Activated T-cell treated with anti-CD3 and anti-CD28 coated beads, Interleukin-2, amount 50 U/mL, for 4 hours (primary cell): Measurements from ENCODE around the gene CDH23. TPM values are rescaled to one million over a fixed set of nuclear protein-coding genes. Genes with fewer than 3 reads are reported as not detected.

Source experiments
- ATAC-seq, 2 donors: fragments of 200-7000 bp; cut with Tn5 transposase; one replicate each; pipeline ENCODE4 v1.10.0; 2021
- DNase-seq: peaks from one replicate; pipeline ENCODE4 v3.0.0-alpha.2; 2020
- H3K27me3 Mint-ChIP-seq: one replicate; pipeline ENCODE4 v1.8.0; 2021; ENCODE audit warnings: low read depth, mixed read lengths
- H3K36me3 Mint-ChIP-seq: one replicate; pipeline ENCODE4 v1.8.0; 2022; ENCODE audit warnings: mixed read lengths; ENCODE audit not compliant: insufficient read depth
- H3K4me1 Mint-ChIP-seq: one replicate; pipeline ENCODE4 v1.8.0; 2021; ENCODE audit warnings: low read depth, mixed read lengths
- H3K4me3 Mint-ChIP-seq: one replicate; pipeline ENCODE4 v1.8.0; 2021; ENCODE audit warnings: mild to moderate bottlenecking, moderate library complexity, mixed read lengths
- H3K9me3 Mint-ChIP-seq: one replicate; pipeline ENCODE4 v1.8.0; 2021; ENCODE audit warnings: mixed read lengths
- total RNA-seq, 3 donors: library from RNA; stranded (reverse); gene quantifications; one replicate each; pipeline ENCODE4 v1.2.1, GENCODE V29; 2021

The CDH23 gene
- total RNA-seq, 3 donors from 2014 or later = 0.71 to 1.2 (median 1.1) TPM

- Mint-ChIP-seq H3K4me3 (no peak overlapping the region), H3K27me3 (peaks cover 2% of the 10 kb centered on the region), H3K4me1 (no peaks in the 10 kb centered on the region), H3K36me3 (no peaks in the 10 kb centered on the region), H3K9me3 (no peaks in the 10 kb centered on the region)
- ATAC-seq = no peak
- no peak for DNase-seq
These were observed 63.9 kb downstream of the CDH23 start for GRCh38 chr10:71460615-71461014.

GRCh38 chr10:71461457-71461856 is 64.7 kb downstream of the CDH23 start:
- ATAC-seq (no peak), DNase-seq (no peak)
- Mint-ChIP-seq H3K4me1 (no peaks in the 10 kb centered on the region), H3K4me3 (no peak overlapping the region), H3K36me3 (no peaks in the 10 kb centered on the region), H3K27me3 (no peaks in the 10 kb centered on the region), H3K9me3 (no peaks in the 10 kb centered on the region)

GRCh38 chr10:71462062-71462935 is 65.6 kb downstream of the CDH23 start:
- Mint-ChIP-seq H3K4me3 (no peak overlapping the region), H3K9me3 (no peaks in the 10 kb centered on the region), H3K4me1 (no peaks in the 10 kb centered on the region), H3K36me3 (no peaks in the 10 kb centered on the region), H3K27me3 (no peaks in the 10 kb centered on the region)
- ATAC-seq = no peak
- no peak for DNase-seq

- no peak overlapping the region for H3K4me3 Mint-ChIP-seq
- H3K36me3 Mint-ChIP-seq = no peaks in the 10 kb centered on the region
- no peaks in the 10 kb centered on the region for H3K4me1 Mint-ChIP-seq
- H3K27me3 Mint-ChIP-seq = no peaks in the 10 kb centered on the region
- ATAC-seq = no peak
- no peaks in the 10 kb centered on the region for H3K9me3 Mint-ChIP-seq
- DNase-seq = no peak
These were observed 66.4 kb downstream of the CDH23 start for GRCh38 chr10:71463111-71463510.

- Mint-ChIP-seq H3K4me1 (no peaks in the 10 kb centered on the region), H3K4me3 (no peak overlapping the region), H3K36me3 (no peaks in the 10 kb centered on the region), H3K9me3 (no peaks in the 10 kb centered on the region), H3K27me3 (no peaks in the 10 kb centered on the region)
- ATAC-seq (no peak), DNase-seq (no peak)
These were observed 69.0 kb downstream of the CDH23 start for GRCh38 chr10:71465551-71466252.

- no peak overlapping the region for H3K4me3 Mint-ChIP-seq
- ATAC-seq (no peak), DNase-seq (no peak)
- H3K36me3 Mint-ChIP-seq = no peaks in the 10 kb centered on the region
- no peaks in the 10 kb centered on the region for H3K4me1 Mint-ChIP-seq
- H3K9me3 Mint-ChIP-seq = no peaks in the 10 kb centered on the region
- H3K27me3 Mint-ChIP-seq = no peaks in the 10 kb centered on the region
These were observed 69.6 kb downstream of the CDH23 start for GRCh38 chr10:71466330-71466729.

GRCh38 chr10:71467161-71467560 is 70.4 kb downstream of the CDH23 start:
- ATAC-seq (no peak), DNase-seq (no peak)
- H3K4me3 Mint-ChIP-seq = no peak overlapping the region
- no peaks in the 10 kb centered on the region for H3K4me1 Mint-ChIP-seq
- H3K27me3 Mint-ChIP-seq = no peaks in the 10 kb centered on the region
- H3K9me3 Mint-ChIP-seq = no peaks in the 10 kb centered on the region
- no peaks in the 10 kb centered on the region for H3K36me3 Mint-ChIP-seq

GRCh38 chr10:71467569-71468362 is 71.0 kb downstream of the CDH23 start:
- no peak for ATAC-seq
- no peak for DNase-seq
- Mint-ChIP-seq H3K27me3 (no peaks in the 10 kb centered on the region), H3K4me3 (no peak overlapping the region), H3K9me3 (no peaks in the 10 kb centered on the region), H3K4me1 (no peaks in the 10 kb centered on the region), H3K36me3 (no peaks in the 10 kb centered on the region)

- no peaks in the 10 kb centered on the region for H3K27me3 Mint-ChIP-seq
- DNase-seq = no peak
These were observed 71.8 kb downstream of the CDH23 start for GRCh38 chr10:71468363-71469094.

GRCh38 chr10:71471006-71471405 is 74.3 kb downstream of the CDH23 start:
- Mint-ChIP-seq H3K36me3 (no peaks in the 10 kb centered on the region), H3K9me3 (no peaks in the 10 kb centered on the region), H3K27me3 (peaks cover 6% of the 10 kb centered on the region), H3K4me1 (peaks cover 2% of the 10 kb centered on the region), H3K4me3 (no peak overlapping the region)
- ATAC-seq = no peak
- DNase-seq = no peak

More at GRCh38 chr10:71468363-71469094, 71.8 kb downstream of the CDH23 start:
- no peak for ATAC-seq
- Mint-ChIP-seq H3K36me3 (no peaks in the 10 kb centered on the region), H3K9me3 (no peaks in the 10 kb centered on the region), H3K4me3 (no peak overlapping the region), H3K4me1 (no peaks in the 10 kb centered on the region)

- ATAC-seq (no peak), DNase-seq (no peak)
- H3K4me1 Mint-ChIP-seq = peaks cover 2% of the 10 kb centered on the region
- peaks cover 6% of the 10 kb centered on the region for H3K27me3 Mint-ChIP-seq
- no peaks in the 10 kb centered on the region for H3K9me3 Mint-ChIP-seq
- H3K4me3 Mint-ChIP-seq = no peak overlapping the region
- H3K36me3 Mint-ChIP-seq = no peaks in the 10 kb centered on the region
These were observed 75.2 kb downstream of the CDH23 start for GRCh38 chr10:71471957-71472365.

GRCh38 chr10:71472466-71472865 is 75.7 kb downstream of the CDH23 start:
- ATAC-seq (no peak), DNase-seq (no peak)
- no peak overlapping the region for H3K4me3 Mint-ChIP-seq
- H3K9me3 Mint-ChIP-seq = no peaks in the 10 kb centered on the region
- no peaks in the 10 kb centered on the region for H3K36me3 Mint-ChIP-seq
- H3K27me3 Mint-ChIP-seq = peaks cover 6% of the 10 kb centered on the region
- H3K4me1 Mint-ChIP-seq = peaks cover 2% of the 10 kb centered on the region

- H3K4me3 Mint-ChIP-seq = no peak overlapping the region
- peaks cover 8% of the 10 kb centered on the region for H3K27me3 Mint-ChIP-seq
- H3K36me3 Mint-ChIP-seq = no peaks in the 10 kb centered on the region
- H3K4me1 Mint-ChIP-seq = peaks cover 2% of the 10 kb centered on the region
- ATAC-seq (no peak), DNase-seq (no peak)
- no peaks in the 10 kb centered on the region for H3K9me3 Mint-ChIP-seq
These were observed 76.2 kb downstream of the CDH23 start for GRCh38 chr10:71472912-71473311.
